H1 (cell line): ENCODE results near the gene FRK. TPM values are rescaled to one million over a fixed set of nuclear protein-coding genes. Genes with fewer than 3 reads are reported as not detected.

Experiments used
- CTCF ChIA-PET: fragments of 300-600 bp; sonication (Branson Sonifier 250); formaldehyde crosslinking; loops from one replicate; lab custom pipeline; 2021; ENCODE audit not compliant: partially characterized antibody; lab: Charles Lee
- POLR2A ChIA-PET: fragments of 300-600 bp; sonication (Branson Sonifier 250); formaldehyde crosslinking; loops from one replicate; lab custom pipeline; 2021; ENCODE audit warnings: inconsistent platforms; ENCODE audit not compliant: partially characterized antibody; lab: Charles Lee
- DNase-seq, 2 experiments: peaks; one replicate each; pipeline versions ENCODE4 v3.0.0 to v3.0.0-alpha.2; 2010 to 2022; ENCODE audit warnings: low spot score in 2 of 2, low read depth in 1 of 2, mixed read lengths in 1 of 2
- FAIRE-seq: peaks from 2 replicates; lab custom pipeline; 2011; peaks lifted over from hg19 to GRCh38; lab: Jason Lieb, UNC
- H2AFZ ChIP-seq: 2 replicates; pipeline ENCODE4 v1.8.1; 2012; ENCODE audit warnings: low read length, inconsistent platforms
- H2AK5ac ChIP-seq: 2 replicates; pipeline ENCODE4 v1.6.1; 2013; ENCODE audit warnings: low read depth, low read length
- H2BK120ac ChIP-seq: replicated peaks from 2 replicates; pipeline ENCODE3; 2013; ENCODE audit warnings: low read depth, low read length, inconsistent platforms
- H2BK12ac ChIP-seq: 2 replicates; pipeline ENCODE4 v1.6.1; 2013; ENCODE audit warnings: low read depth, low read length
- H2BK15ac ChIP-seq: 2 replicates; pipeline ENCODE4 v1.6.1; 2013; ENCODE audit warnings: low read length
- H2BK20ac ChIP-seq: 2 replicates; pipeline ENCODE4 v1.6.1; 2013; ENCODE audit warnings: low read length
- H2BK5ac ChIP-seq: 2 replicates; pipeline ENCODE4 v1.6.1; 2013; ENCODE audit warnings: low read depth, low read length
- H3K14ac ChIP-seq: 2 replicates; pipeline ENCODE4 v1.6.1; 2013; ENCODE audit warnings: inconsistent platforms; ENCODE audit not compliant: insufficient read length
- H3K18ac ChIP-seq: 2 replicates; pipeline ENCODE4 v1.6.1; 2013; ENCODE audit warnings: low read length; ENCODE audit errors: extremely low read depth
- H3K23ac ChIP-seq: 2 replicates; pipeline ENCODE4 v1.6.1; 2013; ENCODE audit warnings: inconsistent platforms; ENCODE audit not compliant: insufficient read length
- H3K23me2 ChIP-seq: 2 replicates; pipeline ENCODE4 v1.6.1; 2013; ENCODE audit warnings: low read depth, low read length
- H3K27ac ChIP-seq: 2 replicates; pipeline ENCODE4 v1.6.1; 2011; ENCODE audit warnings: low read depth, low read length, inconsistent platforms
- H3K27me3 ChIP-seq, 4 experiments: replicated peaks in 1 of 4; 1 replicate in 1 of 4; 2 replicates in 3 of 4; pipeline versions ENCODE4 v1.6.1 to v1.8.1; 2011 to 2013; ENCODE audit warnings: low read length in 3 of 4, mild to moderate bottlenecking in 3 of 4, inconsistent platforms in 2 of 4, mixed read lengths in 2 of 4, moderate library complexity in 1 of 4; ENCODE audit not compliant: control insufficient read depth in 3 of 4, insufficient read depth in 3 of 4; ENCODE audit errors: extremely low read depth in 1 of 4
- H3K36me3 ChIP-seq, 4 experiments: 2 replicates each; pipeline versions ENCODE4 v1.6.1 to v1.8.1; 2011 to 2013; ENCODE audit warnings: mild to moderate bottlenecking in 4 of 4, low read length in 3 of 4, moderate library complexity in 2 of 4, control low read depth in 1 of 4, inconsistent platforms in 1 of 4; ENCODE audit not compliant: insufficient read depth in 4 of 4, control insufficient read depth in 2 of 4
- H3K4ac ChIP-seq: replicated peaks from 2 replicates; pipeline ENCODE3; 2013; ENCODE audit warnings: low read length, low read depth, mixed read lengths, inconsistent platforms; ENCODE audit not compliant: insufficient read length
- H3K4me1 ChIP-seq, 4 experiments: replicated peaks in 1 of 4; 1 replicate in 1 of 4; 2 replicates in 3 of 4; pipeline versions ENCODE4 v1.6.1 to v1.8.1; 2011 to 2013; ENCODE audit warnings: low read length in 3 of 4, inconsistent platforms in 2 of 4, mixed read lengths in 1 of 4; ENCODE audit not compliant: insufficient read depth in 4 of 4, control insufficient read depth in 3 of 4
- H3K4me2 ChIP-seq, 2 experiments: 2 replicates each; pipeline versions ENCODE4 v1.6.1 to v1.8.1; 2011 to 2013; ENCODE audit warnings: low read depth in 2 of 2, low read length in 2 of 2, control low read depth in 1 of 2, inconsistent platforms in 1 of 2, mild to moderate bottlenecking in 1 of 2; ENCODE audit not compliant: insufficient read depth in 1 of 2
- H3K4me3 ChIP-seq, 4 experiments: fragments of 200-600, 300-600 bp in 1 of 4; sonication (generic), shearing (Covaris generic), sonication (Bioruptor Twin) in 1 of 4; 2 replicates each; pipeline versions ENCODE4 v1.5.1 to v1.8.1; 2011 to 2016; ENCODE audit warnings: low read length in 4 of 4, low read depth in 3 of 4, control low read depth in 2 of 4, inconsistent platforms in 2 of 4, mild to moderate bottlenecking in 2 of 4, mixed read lengths in 1 of 4, moderate library complexity in 1 of 4; ENCODE audit not compliant: insufficient read depth in 2 of 4; ENCODE audit errors: extremely low read depth in 1 of 4
- H3K56ac ChIP-seq: replicated peaks from 2 replicates; pipeline ENCODE3; 2013; ENCODE audit warnings: low read depth, mild to moderate bottlenecking, mixed read lengths, low read length, inconsistent platforms; ENCODE audit not compliant: insufficient read length
- H3K79me1 ChIP-seq: 2 replicates; pipeline ENCODE4 v1.6.1; 2013; ENCODE audit warnings: low read depth, low read length, control low read depth
- H3K79me2 ChIP-seq, 2 experiments: 2 replicates each; pipeline versions ENCODE4 v1.6.1 to v1.8.1; 2012 to 2013; ENCODE audit warnings: low read length in 2 of 2, mild to moderate bottlenecking in 2 of 2, inconsistent platforms in 1 of 2; ENCODE audit not compliant: insufficient read depth in 2 of 2, control insufficient read depth in 1 of 2
- H3K9ac ChIP-seq, 4 experiments: replicated peaks in 1 of 4; 1 replicate in 1 of 4; 2 replicates in 3 of 4; pipeline versions ENCODE4 v1.6.1 to v1.8.1; 2011 to 2013; ENCODE audit warnings: low read depth in 3 of 4, low read length in 3 of 4, control low read depth in 2 of 4, mild to moderate bottlenecking in 2 of 4, moderate library complexity in 2 of 4, inconsistent platforms in 1 of 4; ENCODE audit errors: extremely low read depth in 1 of 4
- H3K9me3 ChIP-seq, 2 experiments: 2 replicates each; pipeline versions ENCODE4 v1.6.1 to v1.8.1; 2012 to 2013; ENCODE audit warnings: mild to moderate bottlenecking in 2 of 2, moderate library complexity in 2 of 2, control low read depth in 1 of 2, inconsistent platforms in 1 of 2, low read depth in 1 of 2, low read length in 1 of 2, mixed read lengths in 1 of 2; ENCODE audit not compliant: insufficient read depth in 2 of 2
- H4K20me1 ChIP-seq, 2 experiments: replicated peaks in 1 of 2; 2 replicates each; pipeline versions ENCODE3 to v1.8.1; 2011 to 2013; ENCODE audit warnings: inconsistent platforms in 2 of 2, low read length in 2 of 2, mild to moderate bottlenecking in 1 of 2; ENCODE audit not compliant: insufficient read depth in 2 of 2, control insufficient read depth in 1 of 2
- H4K5ac ChIP-seq: 2 replicates; pipeline ENCODE4 v1.6.1; 2013; ENCODE audit warnings: low read length, low read depth, mixed read lengths, inconsistent platforms; ENCODE audit not compliant: insufficient read length
- H4K8ac ChIP-seq: 2 replicates; pipeline ENCODE4 v1.8.0; 2013; ENCODE audit warnings: mild to moderate bottlenecking, moderate library complexity, low read length, inconsistent platforms; ENCODE audit not compliant: insufficient read depth; ENCODE audit errors: extremely low read depth
- H4K91ac ChIP-seq: replicated peaks from 2 replicates; pipeline ENCODE3; 2013; ENCODE audit warnings: low read length, mixed read lengths, inconsistent platforms; ENCODE audit not compliant: insufficient read length
- WGBS, 2 experiments: shearing (Covaris generic) in 1 of 2; methylation state at CpG; one replicate each; pipeline versions ENCODE4 v1.1.6 to v1.1.7; 2013 to 2015; ENCODE audit warnings: low lambda C conversion rate in 2 of 2, mixed read lengths in 2 of 2, inconsistent platforms in 1 of 2, low coverage in 1 of 2, missing lambda C conversion rate in 1 of 2; ENCODE audit not compliant: insufficient replicate concordance in 2 of 2, insufficient coverage in 1 of 2, insufficient read length in 1 of 2; ENCODE audit errors: extremely low coverage in 1 of 2, missing lambda C conversion rate in 1 of 2; 5-methylcytosine and 5-hydroxymethylcytosine counted together
- polyA plus RNA-seq, 7 experiments: library from polyadenylated mRNA; depleted of rRNA in 3 of 7; stranded (reverse) in 5 of 7; unstranded in 2 of 7; fragments of >200 nt in 5 of 7; fragments of 200-250 nt in 2 of 7; gene quantifications; 1 replicate in 5 of 7; 2 replicates in 1 of 7; 4 replicates in 1 of 7; pipeline versions ENCODE4 v1.2.1 to v1.2.3, GENCODE V29; 2011 to 2013; ENCODE audit warnings: missing spikeins in 2 of 7, mixed read lengths in 2 of 7
- total RNA-seq: library from RNA; stranded (reverse); fragmentation: NEBNext Ultra II Directional; extraction: Animal tissue kit (Norgen Biotek cat#: 25700); gene quantifications from 2 replicates; pipeline ENCODE4 v1.2.1, GENCODE V29; 2021

FRK gene
- total and polyA plus RNA-seq, 2 of the 8 experiments (the other 6 are each of a cell fraction or from before 2014, with no cell fraction given), result 0.11 to 0.24 TPM

- no peak overlapping the region for H2BK120ac ChIP-seq
- H3K4ac ChIP-seq, result no peak overlapping the region
- H3K14ac ChIP-seq, result no peak overlapping the region
- no peaks in the 10 kb centered on the region for H3K4me1 ChIP-seq
- H3K56ac ChIP-seq, result no peak overlapping the region
- DNase-seq (no peak), FAIRE-seq (no peak)
- no peak overlapping the region for H2BK15ac ChIP-seq
- H3K36me3 ChIP-seq, result no peaks in the 10 kb centered on the region; a peak in 1 of 8 replicates
- H3K27me3 ChIP-seq, result no peaks in the 10 kb centered on the region
- no peak overlapping the region for H2AK5ac ChIP-seq
- H3K4me3 ChIP-seq, result no peak overlapping the region
- no peak overlapping the region for H4K5ac ChIP-seq
- H3K27ac ChIP-seq, result no peak overlapping the region
- no peak overlapping the region for H2BK12ac ChIP-seq
- H2BK5ac ChIP-seq, result no peak overlapping the region
- no peaks in the 10 kb centered on the region for H3K79me2 ChIP-seq
- H3K79me1 ChIP-seq, result no peaks in the 10 kb centered on the region
- H2AFZ ChIP-seq, result no peak overlapping the region
- 89 to 100% methylated on average over 1 to 5 of the region's 5 CpGs for WGBS, 2 experiments
- no peaks in the 10 kb centered on the region for H3K23me2 ChIP-seq
- no peak overlapping the region for H3K9ac ChIP-seq
- no peak overlapping the region for H2BK20ac ChIP-seq
- no peak overlapping the region for H4K91ac ChIP-seq
- ChIA-PET POLR2A (interaction anchor here (1.5 kb wide), 1 partner anchor 18 kb away, joined by 3 read pairs; the partner anchor contains the start of gene NT5DC1), CTCF (interaction anchor here (1.6 to 3.2 kb wide), 2 partner anchors 13 to 28 kb away, joined by 3 to 9 read pairs; no protein-coding TSS in a partner anchor)
- no peaks in the 10 kb centered on the region for H4K20me1 ChIP-seq
- no peak overlapping the region for H3K4me2 ChIP-seq
- no peak overlapping the region for H3K23ac ChIP-seq
- H3K18ac ChIP-seq, result no peak overlapping the region
- H4K8ac ChIP-seq, result no peak overlapping the region
- H3K9me3 ChIP-seq, result no peaks in the 10 kb centered on the region
These were observed 22.4 kb upstream of the FRK start for GRCh38 chr6:116083052-116083451.
